ENCODE results near the gene RASL10B.

Gene RASL10B

DNA sequence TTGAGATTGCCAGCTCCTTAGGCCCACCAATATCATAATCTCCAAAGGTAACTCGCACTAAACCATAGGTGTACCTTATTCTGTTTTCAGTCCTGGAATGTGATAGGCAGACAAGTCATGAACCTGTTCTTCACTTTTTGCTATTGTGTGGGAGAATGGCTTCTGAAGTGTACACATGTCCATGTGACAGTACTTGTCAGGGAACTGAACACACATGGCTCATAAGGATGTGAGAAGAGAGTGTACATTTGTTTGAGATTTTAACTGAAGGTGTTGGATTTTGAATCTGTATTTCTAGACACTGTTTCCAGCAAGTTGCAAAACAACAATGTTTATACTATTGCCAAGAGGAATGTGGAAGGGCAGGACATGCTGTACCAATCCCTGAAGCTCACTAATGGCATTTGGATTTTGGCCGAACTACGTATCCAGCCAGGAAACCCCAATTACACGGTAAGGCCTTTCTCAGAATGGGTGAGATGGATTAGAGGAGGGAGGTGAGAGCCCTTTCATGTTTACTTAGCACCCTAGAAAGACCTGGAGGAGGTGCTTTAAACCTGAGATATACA lies 14.5 kb upstream of the RASL10B start:
- in situ Hi-C loops (cut with MboI; ENCODE audit: low sequenced_read_pairs), result no loop called here

DNA sequence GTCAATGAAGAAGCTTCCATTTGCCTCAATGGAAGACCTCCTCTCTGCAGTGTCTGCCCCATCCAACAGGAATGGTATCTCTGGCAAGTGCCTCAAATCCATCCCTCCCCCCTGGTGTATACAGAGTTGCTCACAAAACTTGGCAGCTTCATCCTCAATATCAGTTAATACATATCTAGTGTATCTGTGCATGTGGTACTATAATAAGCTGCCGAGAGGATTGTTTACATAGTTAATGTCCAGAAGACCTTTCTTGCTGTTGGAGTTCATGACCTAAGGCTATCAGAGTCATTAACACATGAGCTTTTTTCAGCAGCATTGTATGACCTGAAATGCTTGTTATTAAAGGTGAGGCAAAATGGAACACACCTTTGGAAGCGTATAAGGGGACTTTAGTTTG lies 14.0 kb upstream of the RASL10B start:
- in situ Hi-C loops (cut with MboI; ENCODE audit: low sequenced_read_pairs), result no loop called here

GRCh38 chr17:35723735-35724134 lies 7.7 kb upstream of the RASL10B start:
- in situ Hi-C loops (cut with MboI; ENCODE audit: low sequenced_read_pairs), result no loop called here

DNA sequence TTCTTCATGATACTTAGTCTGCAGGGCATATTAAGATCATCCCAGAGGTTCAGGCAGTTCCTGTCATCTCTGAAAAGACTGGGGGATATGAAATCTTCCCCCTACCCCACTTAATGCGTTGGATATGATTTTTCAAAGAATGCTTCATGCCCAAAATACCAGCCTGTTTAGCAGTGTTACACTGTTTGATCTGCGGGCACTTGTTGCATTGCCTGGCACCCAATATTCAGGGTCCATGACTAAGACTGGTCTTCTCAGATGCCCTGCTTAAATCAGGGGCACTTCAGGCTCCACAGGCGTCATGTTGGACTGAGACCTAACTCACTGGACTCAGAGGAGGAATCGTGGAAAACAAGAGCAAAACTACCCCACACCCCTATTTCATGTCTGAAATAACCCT lies 6.4 kb upstream of the RASL10B start:
- in situ Hi-C loops (cut with MboI; ENCODE audit: low sequenced_read_pairs), result loop anchor here (25.0 kb wide), 1 partner anchor 113 kb away; no protein-coding TSS in a partner anchor

GRCh38 chr17:35725802-35726126 lies 5.7 kb upstream of the RASL10B start:
- in situ Hi-C loops (cut with MboI; ENCODE audit: low sequenced_read_pairs), result loop anchor here (25.0 kb wide), 1 partner anchor 113 kb away; no protein-coding TSS in a partner anchor

DNA sequence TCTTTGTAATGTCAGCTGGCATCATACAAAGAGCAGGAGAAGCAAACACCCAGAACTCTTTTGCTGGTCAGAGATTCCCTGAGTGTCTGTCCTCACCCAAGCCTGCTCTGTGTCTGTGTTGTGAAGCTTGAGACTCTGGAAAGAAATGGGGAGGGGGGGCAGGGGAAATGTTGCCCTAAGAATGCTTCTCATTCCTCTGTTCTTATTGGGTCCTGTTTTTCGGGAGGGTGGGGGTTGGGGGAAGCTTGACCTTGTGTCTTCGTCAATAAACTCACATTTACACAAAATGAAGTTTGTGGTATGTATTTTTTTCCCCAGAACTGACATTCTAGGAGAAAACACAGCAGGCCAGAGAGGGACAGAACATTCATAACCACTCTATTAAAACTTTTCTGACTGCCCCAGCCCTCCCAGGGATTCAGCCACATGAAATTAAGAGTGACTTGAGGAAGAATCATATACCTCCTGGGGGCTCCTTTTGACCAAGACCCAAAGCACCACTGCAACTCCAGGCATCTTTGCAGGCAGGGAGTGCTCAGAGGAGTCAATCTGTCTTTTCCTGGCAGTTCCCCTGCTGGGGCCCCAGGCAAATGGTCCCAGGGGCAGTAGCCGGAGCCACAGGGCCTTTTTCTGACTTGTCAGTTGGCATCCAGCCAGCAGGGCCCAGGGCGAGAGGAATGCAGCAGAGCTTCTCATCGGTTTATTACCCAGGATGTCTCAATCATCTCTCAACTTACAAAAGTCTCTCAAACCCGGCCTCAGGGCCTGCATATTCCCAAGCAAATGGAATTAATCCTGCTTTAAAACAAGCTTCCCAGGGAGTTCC lies 5.1 kb upstream of the RASL10B start:
- in situ Hi-C loops (cut with MboI; ENCODE audit: low sequenced_read_pairs), result loop anchor here (25.0 kb wide), 1 partner anchor 114 kb away; no protein-coding TSS in a partner anchor

DNA sequence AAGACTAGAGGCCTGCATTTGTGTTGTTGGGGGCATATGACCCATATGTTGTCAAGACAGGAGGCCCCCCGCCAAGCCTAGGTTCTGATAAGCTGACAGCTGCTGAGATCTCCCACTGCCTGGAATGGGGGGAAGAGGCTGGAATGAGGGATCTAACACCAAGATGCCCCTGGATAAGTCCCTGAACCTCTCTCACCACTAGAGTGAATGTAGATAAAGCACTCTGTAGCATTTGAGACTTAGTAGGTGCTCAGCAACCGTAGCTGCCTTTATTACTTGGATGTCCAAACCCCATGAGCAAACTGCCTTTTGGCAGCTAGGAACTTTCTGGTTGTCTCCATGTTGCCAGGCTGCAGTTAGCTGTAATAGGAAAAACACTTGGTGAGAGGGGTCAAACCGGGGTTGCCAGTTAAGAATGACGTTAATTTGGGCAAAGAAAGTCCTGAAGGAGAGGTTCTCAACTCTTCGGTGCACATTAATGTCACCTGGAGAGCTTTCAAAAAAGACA lies 4.4 kb upstream of the RASL10B start:
- in situ Hi-C loops (cut with MboI; ENCODE audit: low sequenced_read_pairs), result loop anchor here (25.0 kb wide), 1 partner anchor 115 kb away; no protein-coding TSS in a partner anchor

- in situ Hi-C loops (cut with MboI; ENCODE audit: low sequenced_read_pairs), result loop anchor here (25.0 kb wide), 1 partner anchor 115 kb away; no protein-coding TSS in a partner anchor
Observed at GRCh38 chr17:35727635-35728034, 3.8 kb upstream of the RASL10B start.

DNA sequence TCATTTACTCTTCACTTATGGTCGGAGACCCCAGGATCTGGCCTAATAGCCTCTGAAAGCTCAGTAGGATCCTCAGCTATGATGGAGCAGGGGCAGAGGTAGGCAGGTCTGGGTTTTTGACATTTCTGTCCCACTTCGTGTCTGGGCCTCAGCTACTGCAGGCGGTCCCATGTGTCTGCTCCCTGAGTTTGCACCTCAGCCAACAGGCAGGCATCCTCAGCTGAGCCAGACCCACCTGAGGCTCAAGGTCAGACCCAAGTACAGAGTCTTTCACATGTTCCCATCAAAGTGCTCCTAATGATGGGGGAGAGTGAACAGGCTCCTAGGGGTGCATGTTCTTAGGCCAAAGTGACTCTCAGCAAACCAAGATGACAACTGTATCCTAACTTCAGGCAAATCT lies 2.9 kb upstream of the RASL10B start:
- in situ Hi-C loops (cut with MboI; ENCODE audit: low sequenced_read_pairs), result loop anchor here (25.0 kb wide), 1 partner anchor 116 kb away; no protein-coding TSS in a partner anchor

DNA sequence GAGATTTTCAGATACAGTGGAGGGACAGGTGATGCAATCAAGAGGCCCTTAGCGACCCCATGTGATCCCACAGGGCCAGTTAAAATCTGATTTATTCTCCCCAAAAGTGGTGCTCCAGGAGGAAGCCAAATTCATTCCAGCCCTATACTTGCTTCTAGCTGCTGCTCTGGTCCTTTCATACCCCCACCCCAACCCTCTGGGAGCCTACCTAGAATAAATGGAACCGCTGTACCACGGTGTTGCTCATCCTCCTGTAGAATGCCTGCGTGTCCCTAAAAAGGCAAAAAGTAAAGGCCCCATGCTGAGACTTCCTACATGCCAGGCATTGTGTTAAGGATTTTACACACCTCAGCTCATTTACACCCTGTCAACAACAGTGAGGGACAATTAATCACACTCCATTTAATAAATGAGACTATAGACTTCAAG lies 2.0 kb upstream of the RASL10B start:
- in situ Hi-C loops (cut with MboI; ENCODE audit: low sequenced_read_pairs), result loop anchor here (25.0 kb wide), 1 partner anchor 117 kb away; no protein-coding TSS in a partner anchor

- in situ Hi-C loops (cut with MboI; ENCODE audit: low sequenced_read_pairs), result loop anchor here (25.0 kb wide), 1 partner anchor 118 kb away; no protein-coding TSS in a partner anchor
Observed at GRCh38 chr17:35730400-35731005, 936 bp upstream of the RASL10B start.

GRCh38 chr17:35731917-35732805 lies 722 bp downstream of the RASL10B start:
- in situ Hi-C loops (cut with MboI; ENCODE audit: low sequenced_read_pairs), result loop anchor here (25.0 kb wide), 1 partner anchor 120 kb away; no protein-coding TSS in a partner anchor

- in situ Hi-C loops (cut with MboI; ENCODE audit: low sequenced_read_pairs), result loop anchor here (25.0 kb wide), 1 partner anchor 120 kb away; no protein-coding TSS in a partner anchor
Observed at GRCh38 chr17:35732806-35733136, 1.3 kb downstream of the RASL10B start.

- in situ Hi-C loops (cut with MboI; ENCODE audit: low sequenced_read_pairs), result loop anchor here (25.0 kb wide), 1 partner anchor 121 kb away; no protein-coding TSS in a partner anchor
Observed at GRCh38 chr17:35733366-35733765, 1.9 kb downstream of the RASL10B start.

DNA sequence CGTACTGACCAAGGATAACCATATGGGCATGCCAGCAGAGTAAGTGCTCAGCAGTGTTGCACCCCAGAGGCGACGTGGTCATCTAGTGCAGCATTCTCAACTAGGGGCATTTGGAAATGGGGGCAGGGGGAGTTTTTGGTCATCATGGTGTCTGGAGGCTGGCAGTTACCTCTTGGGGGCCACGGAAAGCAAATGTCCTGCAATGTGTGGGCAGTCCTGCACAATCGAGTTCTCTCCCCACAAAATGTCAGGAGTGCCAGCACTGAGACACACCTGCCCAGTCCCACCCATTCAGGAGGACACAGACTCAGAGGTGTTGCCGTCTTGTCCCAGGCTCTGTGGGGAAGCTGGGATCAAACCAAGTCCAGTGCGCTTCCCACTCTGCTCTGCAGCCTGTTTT lies 3.0 kb downstream of the RASL10B start:
- in situ Hi-C loops (cut with MboI; ENCODE audit: low sequenced_read_pairs), result loop anchor here (25.0 kb wide), 1 partner anchor 122 kb away; no protein-coding TSS in a partner anchor

DNA sequence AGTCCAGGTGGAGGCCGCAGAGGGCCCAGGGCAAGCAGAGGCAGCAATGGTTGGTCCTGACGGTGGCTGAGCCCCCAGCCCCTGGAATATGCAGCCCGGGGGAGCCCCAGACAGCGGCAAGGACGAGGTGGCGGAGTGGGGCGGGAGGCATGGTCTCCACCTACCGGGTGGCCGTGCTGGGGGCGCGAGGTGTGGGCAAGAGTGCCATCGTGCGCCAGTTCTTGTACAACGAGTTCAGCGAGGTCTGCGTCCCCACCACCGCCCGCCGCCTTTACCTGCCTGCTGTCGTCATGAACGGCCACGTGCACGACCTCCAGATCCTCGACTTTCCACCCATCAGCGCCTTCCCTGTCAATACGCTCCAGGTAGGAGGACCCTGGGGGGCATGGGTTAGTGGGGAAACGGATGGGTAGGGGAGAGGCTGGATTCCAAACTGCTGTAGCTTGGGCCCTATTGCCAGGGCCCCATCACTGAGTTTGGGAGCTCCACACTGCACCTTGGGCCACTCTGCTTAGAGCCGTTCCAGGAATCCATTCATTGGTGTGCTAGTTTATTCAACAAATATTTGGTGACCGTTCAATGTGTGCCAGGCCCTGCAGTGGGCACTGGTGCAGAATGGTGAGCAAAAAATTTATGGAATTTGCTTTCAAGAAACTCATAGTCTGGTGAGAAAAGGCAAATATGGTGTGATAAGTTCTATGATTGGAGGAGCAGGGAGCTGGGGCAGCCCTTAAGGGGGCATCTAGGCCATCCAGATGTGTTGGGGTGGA lies 3.8 kb downstream of the RASL10B start:
- in situ Hi-C loops (cut with MboI; ENCODE audit: low sequenced_read_pairs), result loop anchor here (25.0 kb wide), 1 partner anchor 123 kb away; no protein-coding TSS in a partner anchor

GRCh38 chr17:35736236-35736635 lies 4.8 kb downstream of the RASL10B start:
- in situ Hi-C loops (cut with MboI; ENCODE audit: low sequenced_read_pairs), result loop anchor here (25.0 kb wide), 1 partner anchor 124 kb away; no protein-coding TSS in a partner anchor

- in situ Hi-C loops (cut with MboI; ENCODE audit: low sequenced_read_pairs), result loop anchor here (25.0 kb wide), 1 partner anchor 126 kb away; no protein-coding TSS in a partner anchor
Observed at GRCh38 chr17:35738519-35739133, 7.2 kb downstream of the RASL10B start.

GRCh38 chr17:35740216-35740615 lies 8.8 kb downstream of the RASL10B start:
- in situ Hi-C loops (cut with MboI; ENCODE audit: low sequenced_read_pairs), result loop anchor here (25.0 kb wide), 1 partner anchor 128 kb away; no protein-coding TSS in a partner anchor

All from HL-60/S4 treated with phorbol 12-myristate 13-acetate at 8.2 ng/mL for 4 days and 3 days (cell line).